WTC11 (cell line): ENCODE results near the gene ARHGAP18. TPM values are rescaled to one million over a fixed set of nuclear protein-coding genes. Genes with fewer than 3 reads are reported as not detected.

Experiments
- ATAC-seq: fragments of 200-7000 bp; cut with Tn5 transposase; 2 replicates; pipeline ENCODE4 v1.10.0; 2021; ENCODE audit warnings: mild to moderate bottlenecking, moderate library complexity
- CTCF ChIA-PET: fragments of 300-600 bp; sonication (Branson Sonifier 250); formaldehyde crosslinking; loops from one replicate; lab custom pipeline; 2021; ENCODE audit warnings: antibody characterized with exemption; lab: Charles Lee
- POLR2A ChIA-PET: fragments of 350-600 bp; sonication (Branson Sonifier 250); formaldehyde crosslinking; loops from one replicate; lab custom pipeline; 2021; ENCODE audit warnings: antibody characterized with exemption; lab: Charles Lee
- DNase-seq: peaks from one replicate; pipeline ENCODE4 v3.0.0; 2021; ENCODE audit warnings: low spot score
- H3K27ac Mint-ChIP-seq: 2 replicates; pipeline ENCODE4 v1.8.0; 2021; ENCODE audit warnings: mixed read lengths
- H3K27me3 Mint-ChIP-seq: 2 replicates; pipeline ENCODE4 v1.8.0; 2021; ENCODE audit warnings: low read depth, mild to moderate bottlenecking, moderate library complexity, mixed read lengths
- H3K36me3 Mint-ChIP-seq: 2 replicates; pipeline ENCODE4 v1.8.0; 2021; ENCODE audit warnings: mixed read lengths
- H3K4me1 Mint-ChIP-seq: 2 replicates; pipeline ENCODE4 v1.8.0; 2022; ENCODE audit warnings: mixed read lengths
- H3K4me3 Mint-ChIP-seq: 2 replicates; pipeline ENCODE4 v1.8.0; 2021; ENCODE audit warnings: mild to moderate bottlenecking, moderate library complexity, mixed read lengths
- H3K9me3 Mint-ChIP-seq: 2 replicates; pipeline ENCODE4 v1.8.0; 2021; ENCODE audit warnings: mixed read lengths
- GABPB1 ChIP-seq: sonication (generic); formaldehyde crosslinking; IDR thresholded peaks from 2 replicates; pipeline ENCODE4 v1.8.1; 2023; ENCODE audit warnings: mild to moderate bottlenecking, missing genetic modification reagents
- GRHL2 ChIP-seq: fragments of 250-450 bp; sonication (Bioruptor Pico); IDR thresholded peaks from 2 replicates; pipeline ENCODE4 v1.8.0; 2022; ENCODE audit warnings: mild to moderate bottlenecking, moderate library complexity; ENCODE audit not compliant: insufficient replicate concordance, severe bottlenecking
- GTF2I ChIP-seq: fragments of 250-450 bp; sonication (Bioruptor Pico); conservative IDR thresholded peaks from 2 replicates; pipeline ENCODE4 v1.4.0; 2021; ENCODE audit warnings: mild to moderate bottlenecking
- IRF2 ChIP-seq: sonication (generic); formaldehyde crosslinking; IDR thresholded peaks from 2 replicates; pipeline ENCODE4 v1.8.0; 2022; ENCODE audit warnings: low read depth, missing genetic modification reagents, borderline replicate concordance
- JUN ChIP-seq: sonication (generic); formaldehyde crosslinking; IDR thresholded peaks from 2 replicates; pipeline ENCODE4 v1.8.0; 2023; ENCODE audit warnings: mild to moderate bottlenecking, missing genetic modification reagents
- NFYB ChIP-seq: sonication (generic); formaldehyde crosslinking; conservative IDR thresholded peaks from 2 replicates; pipeline ENCODE4 v1.8.0; 2022; ENCODE audit warnings: low read depth, missing genetic modification reagents
- NR2C2 ChIP-seq: sonication (generic); formaldehyde crosslinking; IDR thresholded peaks from 2 replicates; pipeline ENCODE4 v1.8.0; 2022; ENCODE audit warnings: mild to moderate bottlenecking, missing genetic modification reagents
- NR3C1 ChIP-seq: sonication (generic); formaldehyde crosslinking; conservative IDR thresholded peaks from 2 replicates; pipeline ENCODE4 v1.8.1; 2023; ENCODE audit warnings: low read depth, mild to moderate bottlenecking, missing genetic modification reagents
- STAT6 ChIP-seq: sonication (generic); formaldehyde crosslinking; conservative IDR thresholded peaks from 2 replicates; pipeline ENCODE4 v1.8.1; 2023; ENCODE audit warnings: mild to moderate bottlenecking, low read depth, missing genetic modification reagents, moderate library complexity
- TP53 ChIP-seq: sonication (generic); formaldehyde crosslinking; IDR thresholded peaks from 2 replicates; pipeline ENCODE4 v1.8.1; 2023; ENCODE audit warnings: mild to moderate bottlenecking, missing genetic modification reagents
- ZNF121 ChIP-seq: sonication (generic); formaldehyde crosslinking; IDR thresholded peaks from 2 replicates; pipeline ENCODE4 v1.8.0; 2023; ENCODE audit warnings: missing genetic modification reagents
- ZNF138 ChIP-seq: sonication (generic); formaldehyde crosslinking; conservative IDR thresholded peaks from 2 replicates; pipeline ENCODE4 v1.8.1; 2022; ENCODE audit warnings: mild to moderate bottlenecking, moderate library complexity, missing genetic modification reagents
- ZNF219 ChIP-seq: sonication (generic); formaldehyde crosslinking; IDR thresholded peaks from 2 replicates; pipeline ENCODE4 v1.8.0; 2023; ENCODE audit warnings: missing genetic modification reagents, mild to moderate bottlenecking, borderline replicate concordance
- ZNF423 ChIP-seq: fragments of 250-450 bp; sonication (Bioruptor Pico); IDR thresholded peaks from 2 replicates; pipeline ENCODE4 v2.1.2; 2022; ENCODE audit warnings: mild to moderate bottlenecking, moderate library complexity
- total RNA-seq: library from RNA; stranded (reverse); gene quantifications from 3 replicates; pipeline ENCODE4 v1.2.3, GENCODE V29; 2021
- TF ChIP-seq, protein P1 (sequence below): sonication (generic); formaldehyde crosslinking; IDR thresholded peaks from 2 replicates; pipeline ENCODE4 v1.8.0; 2022; ENCODE audit warnings: mild to moderate bottlenecking, missing genetic modification reagents
- TF ChIP-seq, protein P2 (sequence below): sonication (generic); formaldehyde crosslinking; IDR thresholded peaks from 2 replicates; pipeline ENCODE4 v1.8.0; 2023; ENCODE audit warnings: missing genetic modification reagents, mild to moderate bottlenecking, borderline replicate concordance
- TF ChIP-seq, protein P3 (sequence below): sonication (generic); formaldehyde crosslinking; IDR thresholded peaks from 2 replicates; pipeline ENCODE4 v1.8.1; 2022; ENCODE audit warnings: missing genetic modification reagents, borderline replicate concordance
- TF ChIP-seq, protein P4 (sequence below): sonication (generic); formaldehyde crosslinking; IDR thresholded peaks from 2 replicates; pipeline ENCODE4 v1.8.1; 2023; ENCODE audit warnings: mild to moderate bottlenecking, missing genetic modification reagents, moderate library complexity

ARHGAP18 gene
- total RNA-seq, 1 experiment from 2014 or later: 4.6 TPM

GRCh38 chr6:129583866-129584265 lies 126.1 kb downstream of the ARHGAP18 start:
- ATAC-seq (no peak), DNase-seq (no peak)
- CTCF ChIA-PET: interaction anchor here (0.7 to 1.2 kb wide), 2 partner anchors 9 to 83 kb away, joined by 4 read pairs; no protein-coding TSS in a partner anchor
- Mint-ChIP-seq H3K9me3 (peaks cover 7% of the 10 kb centered on the region; the same call in 1 of the 2 replicates), H3K27me3 (no peaks in the 10 kb centered on the region), H3K36me3 (no peaks in the 10 kb centered on the region), H3K27ac (no peak overlapping the region), H3K4me1 (no peaks in the 10 kb centered on the region)
- TF ChIP-seq NR2C2 (CRISPR knock-in tag) (no peak), ZNF423 (CRISPR knock-in tag) (no peak), ZNF138 (CRISPR knock-in tag) (no peak)
- TF ChIP-seq, all 79 proteins: peak for 0
- POLR2A ChIA-PET: no interaction called here
- H3K4me3 Mint-ChIP-seq: no peak overlapping the region

DNA sequence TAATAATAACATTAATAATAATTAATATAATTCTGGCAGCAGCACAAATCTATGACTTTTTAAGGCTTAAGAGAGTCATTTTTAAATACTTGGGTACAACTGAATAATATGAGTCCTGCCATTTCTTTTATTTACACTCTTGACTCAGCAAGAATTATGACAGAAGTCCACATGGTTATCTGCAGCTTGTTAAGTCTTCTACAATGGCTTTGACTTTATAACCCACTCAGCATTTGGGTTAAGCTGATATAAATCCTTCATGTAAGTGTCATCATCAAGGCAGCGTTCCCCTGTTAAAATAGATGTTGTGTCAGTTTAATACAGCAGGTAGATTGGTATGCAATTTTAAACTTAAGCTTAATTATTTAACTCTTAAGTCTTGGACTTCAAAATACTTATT lies 131.7 kb downstream of the ARHGAP18 start:
- Mint-ChIP-seq H3K4me1 (no peaks in the 10 kb centered on the region), H3K27me3 (no peaks in the 10 kb centered on the region), H3K27ac (no peak overlapping the region), H3K9me3 (peaks cover 6% of the 10 kb centered on the region), H3K4me3 (no peak overlapping the region), H3K36me3 (no peaks in the 10 kb centered on the region)
- TF ChIP-seq GRHL2 (CRISPR knock-in tag) (no peak), GABPB1 (CRISPR knock-in tag) (no peak), TP53 (CRISPR knock-in tag) (no peak), GTF2I (no peak), ZNF219 (CRISPR knock-in tag) (no peak), IRF2 (CRISPR knock-in tag) (no peak), NFYB (CRISPR knock-in tag) (no peak)
- TF ChIP-seq, protein P1, sequence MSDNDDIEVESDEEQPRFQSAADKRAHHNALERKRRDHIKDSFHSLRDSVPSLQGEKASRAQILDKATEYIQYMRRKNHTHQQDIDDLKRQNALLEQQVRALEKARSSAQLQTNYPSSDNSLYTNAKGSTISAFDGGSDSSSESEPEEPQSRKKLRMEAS (CRISPR knock-in tag): no peak
- TF ChIP-seq, protein P2, sequence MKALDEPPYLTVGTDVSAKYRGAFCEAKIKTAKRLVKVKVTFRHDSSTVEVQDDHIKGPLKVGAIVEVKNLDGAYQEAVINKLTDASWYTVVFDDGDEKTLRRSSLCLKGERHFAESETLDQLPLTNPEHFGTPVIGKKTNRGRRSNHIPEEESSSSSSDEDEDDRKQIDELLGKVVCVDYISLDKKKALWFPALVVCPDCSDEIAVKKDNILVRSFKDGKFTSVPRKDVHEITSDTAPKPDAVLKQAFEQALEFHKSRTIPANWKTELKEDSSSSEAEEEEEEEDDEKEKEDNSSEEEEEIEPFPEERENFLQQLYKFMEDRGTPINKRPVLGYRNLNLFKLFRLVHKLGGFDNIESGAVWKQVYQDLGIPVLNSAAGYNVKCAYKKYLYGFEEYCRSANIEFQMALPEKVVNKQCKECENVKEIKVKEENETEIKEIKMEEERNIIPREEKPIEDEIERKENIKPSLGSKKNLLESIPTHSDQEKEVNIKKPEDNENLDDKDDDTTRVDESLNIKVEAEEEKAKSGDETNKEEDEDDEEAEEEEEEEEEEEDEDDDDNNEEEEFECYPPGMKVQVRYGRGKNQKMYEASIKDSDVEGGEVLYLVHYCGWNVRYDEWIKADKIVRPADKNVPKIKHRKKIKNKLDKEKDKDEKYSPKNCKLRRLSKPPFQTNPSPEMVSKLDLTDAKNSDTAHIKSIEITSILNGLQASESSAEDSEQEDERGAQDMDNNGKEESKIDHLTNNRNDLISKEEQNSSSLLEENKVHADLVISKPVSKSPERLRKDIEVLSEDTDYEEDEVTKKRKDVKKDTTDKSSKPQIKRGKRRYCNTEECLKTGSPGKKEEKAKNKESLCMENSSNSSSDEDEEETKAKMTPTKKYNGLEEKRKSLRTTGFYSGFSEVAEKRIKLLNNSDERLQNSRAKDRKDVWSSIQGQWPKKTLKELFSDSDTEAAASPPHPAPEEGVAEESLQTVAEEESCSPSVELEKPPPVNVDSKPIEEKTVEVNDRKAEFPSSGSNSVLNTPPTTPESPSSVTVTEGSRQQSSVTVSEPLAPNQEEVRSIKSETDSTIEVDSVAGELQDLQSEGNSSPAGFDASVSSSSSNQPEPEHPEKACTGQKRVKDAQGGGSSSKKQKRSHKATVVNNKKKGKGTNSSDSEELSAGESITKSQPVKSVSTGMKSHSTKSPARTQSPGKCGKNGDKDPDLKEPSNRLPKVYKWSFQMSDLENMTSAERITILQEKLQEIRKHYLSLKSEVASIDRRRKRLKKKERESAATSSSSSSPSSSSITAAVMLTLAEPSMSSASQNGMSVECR (CRISPR knock-in tag): no peak
- TF ChIP-seq, protein P3, sequence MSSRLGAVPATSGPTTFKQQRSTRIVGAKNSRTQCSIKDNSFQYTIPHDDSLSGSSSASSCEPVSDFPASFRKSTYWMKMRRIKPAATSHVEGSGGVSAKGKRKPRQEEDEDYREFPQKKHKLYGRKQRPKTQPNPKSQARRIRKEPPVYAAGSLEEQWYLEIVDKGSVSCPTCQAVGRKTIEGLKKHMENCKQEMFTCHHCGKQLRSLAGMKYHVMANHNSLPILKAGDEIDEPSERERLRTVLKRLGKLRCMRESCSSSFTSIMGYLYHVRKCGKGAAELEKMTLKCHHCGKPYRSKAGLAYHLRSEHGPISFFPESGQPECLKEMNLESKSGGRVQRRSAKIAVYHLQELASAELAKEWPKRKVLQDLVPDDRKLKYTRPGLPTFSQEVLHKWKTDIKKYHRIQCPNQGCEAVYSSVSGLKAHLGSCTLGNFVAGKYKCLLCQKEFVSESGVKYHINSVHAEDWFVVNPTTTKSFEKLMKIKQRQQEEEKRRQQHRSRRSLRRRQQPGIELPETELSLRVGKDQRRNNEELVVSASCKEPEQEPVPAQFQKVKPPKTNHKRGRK (CRISPR knock-in tag): no peak
- TF ChIP-seq, protein P4, sequence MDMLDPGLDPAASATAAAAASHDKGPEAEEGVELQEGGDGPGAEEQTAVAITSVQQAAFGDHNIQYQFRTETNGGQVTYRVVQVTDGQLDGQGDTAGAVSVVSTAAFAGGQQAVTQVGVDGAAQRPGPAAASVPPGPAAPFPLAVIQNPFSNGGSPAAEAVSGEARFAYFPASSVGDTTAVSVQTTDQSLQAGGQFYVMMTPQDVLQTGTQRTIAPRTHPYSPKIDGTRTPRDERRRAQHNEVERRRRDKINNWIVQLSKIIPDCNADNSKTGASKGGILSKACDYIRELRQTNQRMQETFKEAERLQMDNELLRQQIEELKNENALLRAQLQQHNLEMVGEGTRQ (CRISPR knock-in tag): no peak
- POLR2A ChIA-PET: interaction anchor here (0.7 kb wide), 1 partner anchor 1766 kb away, joined by 3 read pairs; no protein-coding TSS in a partner anchor
- CTCF ChIA-PET: interaction anchor here (0.8 to 1.7 kb wide), 3 partner anchors 19 to 152 kb away, joined by 3 to 12 read pairs (median 4); no protein-coding TSS in a partner anchor
- no peak for DNase-seq
- no peak for ATAC-seq

DNA sequence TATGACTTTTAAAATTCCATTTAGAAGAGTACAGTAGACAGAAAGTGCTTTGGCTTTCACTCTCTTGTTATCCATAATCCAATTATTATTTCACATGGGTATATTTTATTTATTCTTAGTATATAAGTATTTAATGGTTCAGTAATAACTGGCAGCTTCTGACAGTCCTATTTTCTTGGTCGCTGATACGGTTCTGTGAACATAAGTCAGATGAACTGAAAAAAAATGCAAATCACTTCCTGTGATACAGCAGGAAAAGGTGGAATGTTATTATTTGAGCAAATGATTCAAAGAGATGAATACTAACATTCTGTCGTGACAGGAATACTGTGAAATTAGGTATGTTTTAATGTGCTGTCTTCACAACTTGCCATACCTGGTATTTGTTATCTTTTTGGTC lies 132.3 kb downstream of the ARHGAP18 start:
- Mint-ChIP-seq H3K27ac (no peak overlapping the region), H3K36me3 (no peaks in the 10 kb centered on the region), H3K27me3 (no peaks in the 10 kb centered on the region), H3K4me1 (no peaks in the 10 kb centered on the region), H3K9me3 (peaks cover 6% of the 10 kb centered on the region), H3K4me3 (no peak overlapping the region)
- ChIA-PET CTCF (interaction anchor here (1.7 kb wide), 1 partner anchor 76 kb away, joined by 12 read pairs; no protein-coding TSS in a partner anchor), POLR2A (no interaction called here)
- no peak for ATAC-seq
- DNase-seq: no peak
- TF ChIP-seq ZNF121 (CRISPR knock-in tag): no peak
- no peak for TF ChIP-seq JUN
- TF ChIP-seq, protein P2 (CRISPR knock-in tag): no peak
- no peak for TF ChIP-seq STAT6 (CRISPR knock-in tag)
- TF ChIP-seq NR3C1 (CRISPR knock-in tag): no peak
